NCI-H1417 (cell line): ENCODE results near the gene PSME2.

Experiments
- DNase-seq, 3 experiments: peaks; one replicate each; lab custom pipeline; 2025; lab: John Stamatoyannopoulos, UW

The PSME2 gene, protein sequence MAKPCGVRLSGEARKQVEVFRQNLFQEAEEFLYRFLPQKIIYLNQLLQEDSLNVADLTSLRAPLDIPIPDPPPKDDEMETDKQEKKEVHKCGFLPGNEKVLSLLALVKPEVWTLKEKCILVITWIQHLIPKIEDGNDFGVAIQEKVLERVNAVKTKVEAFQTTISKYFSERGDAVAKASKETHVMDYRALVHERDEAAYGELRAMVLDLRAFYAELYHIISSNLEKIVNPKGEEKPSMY

DNA sequence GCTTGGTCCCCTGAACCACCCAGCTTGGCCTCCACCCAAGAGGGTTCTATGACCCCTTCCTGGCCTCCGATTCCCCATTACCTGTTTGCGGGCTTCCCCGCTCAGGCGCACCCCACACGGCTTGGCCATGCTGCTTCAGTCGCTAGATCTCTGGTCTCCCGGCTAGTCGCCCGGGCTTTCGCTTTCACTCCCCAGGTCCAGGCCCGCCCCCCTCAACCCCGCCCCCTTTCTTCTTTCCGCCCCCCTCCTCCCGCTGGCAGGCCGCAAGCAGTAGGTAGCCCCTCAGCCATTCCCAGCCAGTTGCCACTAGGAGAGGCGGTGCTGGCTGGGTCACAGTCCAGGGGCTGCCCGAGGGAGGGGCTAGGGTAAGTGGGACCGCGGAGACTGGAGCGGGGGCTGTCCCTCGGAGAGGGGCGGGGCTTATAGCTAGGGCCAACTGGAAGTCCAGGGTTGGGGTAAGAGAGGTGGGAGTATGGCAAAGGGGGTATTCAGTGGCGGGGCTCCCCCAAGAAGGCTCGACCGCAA is at the start of gene PSME2:
TSS of gene PSME2 (minus strand) at position 158 of the 525 bp plus-strand sequence. CDS start at position 129, 29 bp downstream.
- DNase-seq = peak; percentile 96 to 99 (median 97)

DNA sequence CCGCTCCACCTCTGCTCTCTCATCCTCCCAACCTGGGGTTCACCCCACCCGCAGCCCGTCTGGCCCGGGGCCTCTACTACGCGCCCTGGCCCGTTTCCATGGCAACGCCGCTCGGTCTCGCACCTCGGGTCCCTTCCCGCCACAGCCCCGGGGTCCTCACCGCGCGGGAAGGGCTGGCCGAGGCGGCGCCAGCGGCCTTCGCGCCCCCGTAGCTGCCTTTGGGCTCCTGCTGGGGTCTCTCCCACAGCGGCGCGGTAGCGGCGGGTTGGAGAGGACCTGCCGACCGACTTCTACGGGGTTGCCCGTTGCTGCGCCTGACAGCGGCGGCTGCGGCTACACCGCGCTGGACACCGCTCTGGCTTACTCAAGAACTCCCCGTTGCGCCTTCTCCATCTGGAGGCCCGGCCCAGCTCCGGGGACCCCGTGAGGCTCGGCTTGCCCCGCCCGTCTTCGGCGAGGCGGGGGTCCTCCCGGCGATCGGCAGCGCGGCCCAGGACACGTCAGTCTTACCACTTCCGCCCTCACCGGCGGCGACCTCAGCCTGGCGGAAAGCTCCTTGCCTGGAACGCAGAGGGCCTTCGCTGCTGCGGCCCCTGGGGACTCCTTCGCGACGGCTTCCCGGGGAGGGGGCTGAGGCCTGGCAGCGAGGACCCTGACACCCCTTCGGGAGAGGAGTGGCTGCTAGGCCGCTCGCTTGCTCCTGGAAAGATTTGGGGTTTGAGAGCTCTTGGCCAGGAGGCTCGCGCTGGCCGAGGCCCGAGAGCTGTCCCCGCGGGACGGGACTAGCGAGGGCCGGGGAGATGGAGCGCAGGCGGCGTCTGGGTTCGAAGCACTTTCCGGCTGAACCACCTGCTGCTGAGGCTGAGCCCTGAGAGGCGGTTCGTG is 49.0 kb upstream of the PSME2 start, which contains the start of gene TM9SF1:
TSS of gene TM9SF1 (minus strand) at position 256 of the 885 bp plus-strand sequence. CDS start 422 bp downstream, outside the sequence.
- DNase-seq = peak; percentile 85 to 93 (median 92)

DNA sequence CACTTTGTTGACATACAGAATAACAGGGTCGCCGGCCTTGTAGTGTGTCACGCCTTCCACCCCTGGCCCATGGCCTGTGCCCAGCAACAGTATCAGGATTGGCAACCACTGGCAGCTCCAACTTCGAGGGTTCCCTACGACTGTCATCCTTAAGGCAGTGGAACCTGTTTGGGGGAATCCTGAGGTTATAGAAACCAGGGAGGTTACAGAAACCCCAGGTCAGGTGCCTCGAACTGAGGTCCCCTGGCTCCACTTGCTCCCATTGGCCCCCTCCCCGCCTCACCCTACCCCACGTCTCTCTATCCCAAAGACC is 48.4 kb upstream of the PSME2 start:
- no peak for DNase-seq

DNA sequence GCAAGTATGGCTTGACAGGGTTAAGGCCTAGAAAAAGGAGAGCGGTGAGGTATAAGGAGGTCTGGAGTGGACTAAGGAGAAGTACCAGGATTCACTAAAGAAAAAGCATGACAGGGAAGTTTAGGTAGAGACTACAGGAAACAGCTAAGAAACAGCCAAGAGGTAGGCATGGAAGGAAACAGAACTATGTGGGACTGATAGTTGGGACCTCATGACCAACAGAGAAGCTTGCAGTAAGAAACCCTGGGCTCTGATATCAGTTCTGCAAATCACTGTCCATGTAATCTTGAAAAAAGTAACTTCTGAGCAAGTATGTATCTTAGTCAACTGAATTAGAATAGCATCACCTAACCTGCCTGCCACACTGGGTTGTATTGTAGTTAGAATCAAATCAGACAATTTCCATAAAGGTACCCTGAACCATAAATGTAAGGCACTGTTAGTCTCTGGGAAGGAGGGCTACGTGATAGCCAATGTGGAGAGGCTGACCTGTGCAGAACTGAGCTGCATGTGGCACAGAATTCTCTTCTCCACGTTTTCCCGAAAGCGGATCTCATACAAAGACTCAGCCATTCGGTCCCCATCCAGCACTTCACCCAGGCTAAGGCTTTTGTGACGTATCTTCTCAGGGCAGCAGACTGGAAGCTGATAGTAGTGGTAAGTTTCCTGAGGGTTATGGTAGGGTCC is 47.9 kb upstream of the PSME2 start:
- no peak for DNase-seq

DNA sequence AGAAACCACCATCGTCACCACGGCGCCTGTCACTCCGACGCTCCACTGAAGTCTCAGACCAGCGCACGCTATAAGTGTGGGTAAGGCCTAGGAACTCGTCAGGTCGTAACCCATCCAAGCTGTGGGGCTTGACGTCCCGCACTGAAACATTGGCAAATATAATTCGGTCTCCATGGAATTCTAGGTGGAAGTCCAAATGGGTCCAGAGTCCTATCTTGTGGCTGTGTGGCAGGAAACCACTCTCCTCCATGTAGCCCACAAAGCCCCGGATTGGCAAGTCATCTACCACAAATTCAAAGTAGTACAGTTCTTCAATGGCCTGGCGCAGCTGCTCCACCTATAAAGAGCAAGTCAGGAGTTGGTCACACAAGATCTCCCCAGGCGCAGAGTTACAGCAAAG is 46.5 kb upstream of the PSME2 start:
- DNase-seq = no peak

DNA sequence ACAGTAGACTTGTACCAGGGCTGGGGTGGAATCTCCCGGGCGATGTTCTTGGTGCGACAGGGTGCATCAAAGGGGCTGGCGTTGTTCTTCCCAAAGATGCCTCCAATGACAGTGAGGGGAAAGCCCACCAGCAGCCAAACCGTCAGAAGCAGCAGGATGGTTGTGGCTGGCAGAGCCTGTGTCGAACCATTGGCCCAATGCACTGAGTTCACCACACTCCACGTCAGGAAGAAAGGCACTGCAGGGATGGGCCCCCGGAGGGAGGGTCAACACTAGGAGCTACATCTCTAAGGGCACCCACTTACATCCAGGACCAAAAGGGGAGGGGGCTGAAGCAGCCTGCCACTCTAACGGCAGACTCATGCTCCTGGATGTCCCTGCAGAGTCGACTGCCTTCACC is 44.0 kb upstream of the PSME2 start:
- no peak for DNase-seq

DNA sequence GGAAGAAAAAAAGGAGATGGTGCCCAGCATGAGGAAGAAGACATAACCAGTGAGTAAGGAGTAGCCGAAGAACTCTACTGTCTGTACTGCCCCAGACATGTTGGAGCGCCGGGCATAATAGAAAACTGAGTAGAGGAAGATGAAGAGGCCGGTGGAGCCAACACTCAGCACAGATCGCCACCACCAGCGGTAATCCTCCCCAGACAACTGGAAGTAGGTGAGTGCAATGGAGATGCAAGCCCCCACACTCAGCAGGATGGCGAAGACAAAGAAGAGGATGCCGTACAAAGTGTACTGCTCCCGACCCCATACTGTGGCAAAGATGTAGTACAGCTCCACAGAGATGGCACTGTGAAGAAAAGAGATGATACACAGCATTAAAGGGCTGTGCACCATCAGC is 43.0 kb upstream of the PSME2 start:
- DNase-seq = no peak

DNA sequence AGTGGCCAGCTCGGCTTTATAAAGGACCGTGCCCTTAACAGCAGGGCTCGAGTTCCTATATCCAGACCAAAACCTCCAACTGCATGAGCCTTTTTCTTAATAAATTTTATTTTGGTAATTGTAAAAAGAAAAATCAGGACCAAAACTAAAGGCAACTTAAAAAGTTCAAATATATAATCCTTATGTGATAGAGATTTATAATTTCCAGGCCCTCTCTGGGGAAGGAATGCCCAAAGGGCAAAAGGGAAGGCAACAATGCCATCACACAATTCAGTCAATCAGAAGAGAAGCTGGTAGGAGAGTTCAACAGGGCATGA is 42.6 kb upstream of the PSME2 start:
- no peak for DNase-seq

DNA sequence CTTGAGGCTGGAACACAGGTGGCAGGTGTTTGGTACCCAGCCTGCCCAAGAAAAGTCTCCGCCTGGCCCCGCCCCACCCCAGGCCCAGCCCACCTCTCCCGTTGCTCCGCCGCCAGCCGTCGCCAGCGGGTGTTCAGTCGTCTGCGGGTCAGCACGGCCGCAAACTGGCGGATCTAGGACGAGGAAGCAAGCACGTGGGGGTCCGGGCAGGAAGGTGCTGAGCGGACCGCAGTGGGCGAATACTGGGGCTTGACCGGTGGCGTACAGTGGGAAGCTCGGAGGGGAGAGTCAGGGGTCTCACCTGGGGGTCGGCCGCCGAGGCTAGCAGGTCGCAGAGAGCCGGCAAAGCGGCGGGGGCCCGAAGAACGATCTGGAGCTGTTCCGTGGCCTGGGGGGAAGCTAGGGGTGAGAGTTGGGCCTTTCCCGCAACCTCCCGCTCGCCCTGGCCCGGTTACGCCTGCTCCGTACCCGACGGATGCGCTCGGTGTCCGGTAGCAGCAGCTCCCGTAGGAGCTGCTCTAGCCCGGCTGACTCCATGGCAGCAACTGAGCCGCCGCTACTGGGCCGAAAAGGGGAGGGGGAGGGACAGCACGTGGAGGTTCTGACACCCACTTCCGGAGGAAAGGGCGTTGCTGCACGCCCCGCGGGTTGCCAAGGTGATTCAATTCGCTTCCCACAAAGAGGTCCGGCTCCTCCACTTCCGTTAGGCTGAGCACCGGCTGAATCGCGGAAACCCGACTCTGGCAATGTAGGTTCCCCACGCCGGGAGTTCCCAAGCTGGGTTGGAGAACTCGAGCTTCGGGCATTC is 42.0 kb upstream of the PSME2 start, which contains the start of gene IPO4:
TSS of gene IPO4 (minus strand) at position 566 of the 808 bp plus-strand sequence. CDS start at position 537, 29 bp downstream.
- peak; percentile 96 to 99 (median 98) for DNase-seq

DNA sequence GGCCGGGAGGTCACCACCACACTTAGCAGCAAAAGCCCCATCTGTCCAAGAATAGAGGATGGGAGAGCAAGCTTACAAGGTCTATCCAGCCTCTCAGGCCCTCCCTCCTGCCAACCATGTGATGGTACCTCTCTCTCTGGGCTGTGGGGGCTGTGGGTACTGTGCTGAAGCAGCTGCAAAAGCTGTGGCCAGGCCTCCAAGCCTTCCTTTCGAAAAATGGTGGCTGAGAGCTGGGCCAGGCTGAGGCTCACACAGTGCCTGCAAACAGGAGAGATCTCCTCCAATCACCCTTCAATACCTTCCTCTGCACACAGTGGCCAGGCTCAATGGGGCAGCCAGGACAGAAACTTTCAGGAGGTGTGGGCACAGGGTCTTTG is 41.1 kb upstream of the PSME2 start:
- no peak for DNase-seq

DNA sequence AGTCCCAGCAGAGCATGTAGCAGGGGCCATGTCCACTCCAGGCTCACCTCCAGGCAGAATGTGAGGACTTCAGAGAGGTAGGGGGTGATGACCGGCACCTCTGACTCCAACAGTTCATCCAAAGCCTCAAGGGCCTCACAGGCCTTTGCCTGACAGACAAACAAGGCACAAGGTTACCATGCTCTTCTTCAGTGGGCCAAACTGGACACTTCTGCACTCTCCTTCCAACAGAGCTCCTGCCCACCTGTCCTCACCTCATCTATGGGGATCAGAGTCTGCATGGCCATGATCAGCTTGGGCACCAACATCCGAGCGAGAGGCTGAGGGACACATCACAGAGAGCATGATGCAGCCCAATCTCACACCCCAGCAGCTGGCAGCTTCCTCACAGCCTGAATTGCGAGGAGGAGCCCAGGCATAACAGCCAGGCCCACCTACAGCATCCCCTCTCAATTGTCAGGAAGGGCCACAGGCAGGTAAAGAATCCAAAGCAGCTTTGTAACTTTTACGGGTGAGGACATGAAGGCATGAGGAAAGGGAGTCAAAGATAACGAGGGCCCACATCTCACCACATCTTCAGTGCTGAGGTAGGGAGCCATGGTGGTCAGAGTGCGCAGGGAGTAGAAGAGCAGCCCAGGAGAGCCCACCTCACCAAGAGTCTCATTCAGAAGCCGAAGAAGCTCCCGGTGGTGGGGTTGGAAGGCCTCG is 40.6 kb upstream of the PSME2 start:
- DNase-seq = no peak

DNA sequence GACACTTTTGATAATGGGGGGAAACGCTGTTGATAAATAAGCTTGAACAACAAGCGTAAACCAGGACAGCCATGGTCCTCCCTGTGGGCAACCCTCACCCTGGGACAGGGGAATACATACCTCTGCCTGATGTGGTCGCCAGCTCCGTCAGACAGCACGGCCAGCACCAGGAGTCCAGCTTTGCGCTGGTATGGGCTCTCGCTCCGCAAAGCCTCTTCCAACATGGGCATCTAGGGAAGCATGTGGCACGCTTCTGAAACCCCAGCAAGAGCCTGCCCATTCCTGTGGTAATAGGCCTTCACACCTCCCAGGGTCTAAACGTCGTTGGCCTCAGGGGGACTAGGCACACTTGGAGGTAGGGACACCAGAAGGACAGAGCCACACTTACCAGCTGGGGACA is 39.3 kb upstream of the PSME2 start:
- no peak for DNase-seq

DNA sequence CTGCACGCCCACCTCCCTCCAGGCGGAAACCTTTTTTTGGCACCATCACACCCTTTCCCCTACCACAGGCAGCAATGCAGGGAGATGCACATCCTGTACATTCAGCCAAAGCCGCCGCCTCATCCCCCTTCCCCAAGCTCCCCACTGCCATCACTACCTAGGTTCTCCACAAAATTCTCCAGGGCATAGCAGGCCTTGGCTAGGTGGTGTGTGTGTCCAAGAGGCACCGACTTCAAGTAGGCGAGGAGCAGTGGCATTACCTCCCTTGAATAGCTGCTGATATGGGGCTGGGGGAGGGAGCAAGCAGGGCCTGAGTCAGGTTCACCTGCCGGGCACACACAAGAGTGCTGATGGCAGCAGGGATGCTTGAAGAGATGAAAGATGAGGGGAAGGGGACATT is 38.6 kb upstream of the PSME2 start:
- DNase-seq = no peak

DNA sequence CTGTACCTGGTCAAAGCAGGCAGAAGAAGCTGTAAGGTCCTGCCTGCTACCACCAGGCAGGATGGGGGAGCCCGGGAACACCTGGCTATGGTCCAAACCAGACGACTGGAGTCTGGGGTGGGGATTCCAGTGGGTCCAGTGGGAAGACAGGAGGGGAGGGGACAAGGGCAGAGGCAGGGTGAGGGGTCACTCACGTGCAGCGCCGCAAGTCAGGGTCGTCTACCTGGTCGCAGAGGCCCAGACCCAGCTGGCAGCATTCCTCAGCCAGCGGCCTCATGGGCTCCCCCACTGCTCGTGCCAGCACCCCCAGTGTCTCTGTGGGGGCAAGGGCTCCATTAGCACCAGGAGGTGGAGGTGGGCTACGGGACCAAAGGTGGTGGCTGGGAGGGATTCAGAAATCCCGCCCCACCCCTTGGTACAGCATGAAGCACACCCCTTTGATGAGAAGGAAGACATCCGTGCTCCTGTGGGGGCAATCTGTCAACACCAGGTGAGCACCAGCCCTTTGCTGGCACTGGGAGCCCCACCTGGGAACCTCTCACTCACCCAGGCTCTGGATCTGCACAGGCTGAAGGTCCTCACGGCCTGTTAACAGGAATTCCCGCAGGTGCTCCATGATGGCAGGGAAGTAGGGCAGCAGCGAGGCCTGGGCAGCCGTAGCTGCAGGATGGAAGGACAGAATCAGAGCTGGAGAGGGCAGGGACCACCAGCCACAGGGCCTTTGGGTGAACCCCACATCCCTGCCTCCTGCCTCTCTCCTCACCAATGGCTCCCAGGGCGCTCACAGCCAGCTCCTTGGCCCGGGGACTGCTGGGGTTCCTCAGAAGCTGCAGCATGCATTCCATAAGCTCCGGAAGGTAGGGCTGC is 37.9 kb upstream of the PSME2 start:
- no peak for DNase-seq

DNA sequence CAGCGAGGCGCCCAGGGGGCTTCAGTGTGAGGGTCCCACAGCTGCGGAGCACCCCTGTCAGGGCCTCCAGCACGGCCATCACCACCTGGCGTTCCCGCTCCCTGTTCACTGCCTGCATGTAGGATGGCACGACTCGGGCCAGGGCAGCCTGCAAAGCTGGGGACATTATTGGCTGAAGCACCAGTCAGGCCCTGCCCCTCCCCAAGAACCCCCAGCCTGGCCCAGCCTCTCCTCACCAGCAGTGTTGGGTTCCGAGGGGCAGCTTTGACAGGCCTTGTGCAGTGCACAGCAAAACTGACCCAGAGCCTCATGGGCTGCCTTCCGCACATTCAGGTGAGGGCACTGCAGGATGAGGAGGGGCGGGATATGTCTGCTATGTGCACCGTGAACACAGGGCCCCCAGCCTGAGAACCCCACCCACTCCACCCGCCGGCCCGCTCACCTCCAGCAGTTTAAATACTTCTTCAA is 36.6 kb upstream of the PSME2 start:
- DNase-seq = no peak

DNA sequence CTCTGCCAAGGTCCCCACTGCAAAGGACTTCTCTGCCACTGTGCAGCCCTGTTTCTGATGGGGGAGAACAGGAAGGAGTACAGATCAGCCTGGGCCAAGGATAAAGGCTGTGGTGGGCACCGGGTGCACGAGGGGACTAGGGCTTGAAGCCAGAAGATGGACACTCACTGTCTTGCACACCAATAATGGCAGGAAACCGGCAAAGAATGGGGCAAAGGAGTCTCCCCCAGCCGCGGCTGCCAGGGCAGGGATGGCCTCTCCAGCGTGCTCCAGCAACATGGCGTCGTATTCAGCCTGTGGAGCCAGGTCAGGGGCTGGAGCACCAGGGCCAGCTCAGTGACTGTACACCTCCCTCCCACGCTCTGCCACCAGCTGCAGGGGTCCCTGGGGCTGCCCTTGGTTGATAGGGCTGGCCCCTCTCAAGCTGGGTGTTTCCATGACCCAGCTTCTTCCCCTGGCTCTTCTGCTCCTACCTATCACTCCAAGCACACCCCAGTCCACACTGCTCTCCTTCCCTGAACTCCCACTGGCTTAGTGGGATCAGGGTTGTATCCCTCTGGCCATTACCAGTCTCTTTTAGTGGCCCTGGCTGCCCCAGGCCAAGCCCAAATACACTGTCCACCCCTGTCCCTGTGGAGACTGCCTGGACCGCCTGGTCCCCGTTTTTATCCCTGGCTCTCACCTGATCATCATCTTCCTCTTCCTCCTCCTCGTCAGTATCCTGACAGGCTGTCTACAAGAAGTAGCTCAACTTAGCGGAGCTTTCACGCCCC is 35.9 kb upstream of the PSME2 start:
- no peak for DNase-seq

DNA sequence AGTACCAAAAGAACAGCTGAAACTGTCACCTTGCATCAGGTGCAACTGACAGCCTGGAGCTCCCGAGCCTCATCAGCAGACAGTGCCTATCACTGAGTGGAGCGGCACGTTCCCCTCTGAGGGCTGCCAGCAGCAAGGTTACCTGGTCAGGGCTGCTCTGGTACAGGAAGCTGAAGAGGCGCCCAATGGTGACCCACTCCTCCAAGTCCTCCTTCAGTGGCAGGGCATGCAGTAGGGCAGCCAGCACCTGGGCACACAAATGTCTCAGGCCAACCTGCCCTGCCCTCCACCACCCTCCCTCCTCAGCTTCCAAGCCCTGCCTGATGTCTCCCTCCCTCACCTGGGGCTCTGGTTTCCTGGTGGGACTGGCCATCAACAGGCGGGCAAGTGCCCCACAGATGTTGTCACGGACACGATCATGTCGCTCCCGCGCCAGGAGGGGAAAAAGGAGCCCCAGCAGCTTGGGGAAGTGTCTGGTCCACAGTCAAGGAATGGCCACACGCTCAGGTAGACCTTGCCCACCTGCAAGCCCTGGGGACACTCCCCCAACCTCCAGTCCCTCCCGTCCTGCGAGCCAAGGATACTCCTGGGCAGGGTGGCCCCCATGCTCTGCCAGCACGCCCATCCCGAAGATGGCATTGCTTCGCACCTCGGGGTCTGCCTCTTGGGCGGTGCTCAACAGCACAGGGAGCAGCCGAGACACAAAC is 35.1 kb upstream of the PSME2 start:
- DNase-seq = no peak

DNA sequence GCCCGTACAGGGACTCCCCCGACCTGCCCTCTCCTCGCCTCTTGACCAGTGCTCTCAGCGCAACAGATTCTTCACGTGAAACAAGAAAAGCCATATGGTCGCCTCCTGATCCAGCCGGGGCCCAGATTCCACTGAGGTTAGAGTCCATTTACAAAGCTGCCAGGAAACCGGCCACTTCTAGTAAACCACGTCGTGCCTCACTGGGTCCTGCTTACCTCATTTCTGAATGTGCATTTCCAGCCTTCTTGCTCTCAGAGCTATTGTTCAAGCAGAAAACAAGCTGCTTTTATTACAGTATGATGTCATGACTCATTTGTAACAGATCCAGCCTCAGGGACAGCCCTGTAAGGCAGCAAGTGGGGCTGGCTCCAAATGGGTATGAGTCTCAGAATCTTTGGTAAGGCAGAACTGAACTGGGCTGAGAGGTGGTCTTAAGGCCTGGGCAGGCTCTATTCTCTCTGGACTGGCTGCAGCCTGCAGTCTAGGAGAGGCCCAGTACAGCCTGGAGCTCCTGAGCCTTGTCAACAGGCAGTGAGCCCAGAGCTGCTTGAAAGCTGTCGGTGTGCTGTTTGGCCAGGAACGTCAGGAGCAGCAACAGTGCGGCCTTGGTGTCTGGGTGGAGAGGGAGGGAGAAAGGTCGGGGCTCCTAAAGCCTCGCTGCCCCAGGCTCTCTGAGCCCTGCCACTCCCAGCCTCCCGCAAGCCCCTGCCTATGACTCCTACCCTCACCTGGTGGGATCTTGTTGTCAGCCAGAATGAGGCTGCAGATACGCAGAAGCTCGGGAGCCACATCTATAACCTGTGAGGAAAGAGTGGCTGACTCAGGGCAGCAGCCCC is 33.8 kb upstream of the PSME2 start:
- no peak for DNase-seq
